SK-N-SH (cell line): ENCODE measurements around the gene SEMA4F.

ENCODE experiments used
- FOXM1 ChIP-seq: IDR thresholded peaks from 2 replicates; pipeline ENCODE4 v1.4.0; 2012; ENCODE audit warnings: low read depth, mild to moderate bottlenecking
- NRF1 ChIP-seq: IDR thresholded peaks from 2 replicates; pipeline ENCODE4 v1.6.1; 2012; ENCODE audit warnings: low read depth, mild to moderate bottlenecking, low read length
- POLR2AphosphoS5 ChIP-seq: IDR thresholded peaks from 2 replicates; pipeline ENCODE4 v1.6.1; 2012; ENCODE audit warnings: low read depth, low read length
- RAD21 ChIP-seq: IDR thresholded peaks from 2 replicates; pipeline ENCODE4 v1.6.1; 2012; ENCODE audit warnings: mild to moderate bottlenecking, low read length
- YY1 ChIP-seq: IDR thresholded peaks from 2 replicates; pipeline ENCODE4 v1.4.0; 2012; ENCODE audit warnings: low read depth, mild to moderate bottlenecking
- TF ChIP-seq, protein P1 (sequence below): IDR thresholded peaks from 2 replicates; pipeline ENCODE4; 2012
- TF ChIP-seq, protein P2 (sequence below): fragments of 200-600 bp; sonication (generic); IDR thresholded peaks from 2 replicates; pipeline ENCODE4 v1.6.1; 2017; ENCODE audit warnings: antibody characterized with exemption, mild to moderate bottlenecking, moderate library complexity

DNA sequence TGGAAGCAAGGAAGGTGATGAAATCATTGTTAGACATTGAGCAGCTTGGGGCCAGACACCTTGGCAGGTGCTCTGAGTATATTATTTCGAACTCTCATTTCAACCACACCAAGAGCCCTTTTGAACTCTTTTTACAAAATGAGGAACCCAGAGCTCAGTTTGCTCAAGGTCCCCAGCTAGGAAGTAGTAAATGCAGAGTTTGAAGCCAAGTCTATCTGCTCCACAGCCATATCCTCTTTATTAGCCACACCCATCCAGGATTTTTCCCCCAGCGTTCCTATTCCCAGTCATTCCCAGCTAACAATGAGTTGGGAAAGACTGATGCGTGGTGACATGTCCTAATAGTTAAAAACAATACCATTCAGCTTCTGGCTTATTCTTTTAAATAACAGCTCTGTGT lies 40.2 kb downstream of the SEMA4F start:
- no peak for TF ChIP-seq YY1
- TF ChIP-seq, protein P1, sequence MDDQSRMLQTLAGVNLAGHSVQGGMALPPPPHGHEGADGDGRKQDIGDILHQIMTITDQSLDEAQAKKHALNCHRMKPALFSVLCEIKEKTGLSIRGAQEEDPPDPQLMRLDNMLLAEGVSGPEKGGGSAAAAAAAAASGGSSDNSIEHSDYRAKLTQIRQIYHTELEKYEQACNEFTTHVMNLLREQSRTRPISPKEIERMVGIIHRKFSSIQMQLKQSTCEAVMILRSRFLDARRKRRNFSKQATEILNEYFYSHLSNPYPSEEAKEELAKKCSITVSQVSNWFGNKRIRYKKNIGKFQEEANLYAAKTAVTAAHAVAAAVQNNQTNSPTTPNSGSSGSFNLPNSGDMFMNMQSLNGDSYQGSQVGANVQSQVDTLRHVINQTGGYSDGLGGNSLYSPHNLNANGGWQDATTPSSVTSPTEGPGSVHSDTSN = no peak
- TF ChIP-seq RAD21 = no peak
- TF ChIP-seq, protein P2, sequence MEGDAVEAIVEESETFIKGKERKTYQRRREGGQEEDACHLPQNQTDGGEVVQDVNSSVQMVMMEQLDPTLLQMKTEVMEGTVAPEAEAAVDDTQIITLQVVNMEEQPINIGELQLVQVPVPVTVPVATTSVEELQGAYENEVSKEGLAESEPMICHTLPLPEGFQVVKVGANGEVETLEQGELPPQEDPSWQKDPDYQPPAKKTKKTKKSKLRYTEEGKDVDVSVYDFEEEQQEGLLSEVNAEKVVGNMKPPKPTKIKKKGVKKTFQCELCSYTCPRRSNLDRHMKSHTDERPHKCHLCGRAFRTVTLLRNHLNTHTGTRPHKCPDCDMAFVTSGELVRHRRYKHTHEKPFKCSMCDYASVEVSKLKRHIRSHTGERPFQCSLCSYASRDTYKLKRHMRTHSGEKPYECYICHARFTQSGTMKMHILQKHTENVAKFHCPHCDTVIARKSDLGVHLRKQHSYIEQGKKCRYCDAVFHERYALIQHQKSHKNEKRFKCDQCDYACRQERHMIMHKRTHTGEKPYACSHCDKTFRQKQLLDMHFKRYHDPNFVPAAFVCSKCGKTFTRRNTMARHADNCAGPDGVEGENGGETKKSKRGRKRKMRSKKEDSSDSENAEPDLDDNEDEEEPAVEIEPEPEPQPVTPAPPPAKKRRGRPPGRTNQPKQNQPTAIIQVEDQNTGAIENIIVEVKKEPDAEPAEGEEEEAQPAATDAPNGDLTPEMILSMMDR = no peak
- no peak for TF ChIP-seq NRF1
- TF ChIP-seq POLR2AphosphoS5 = no peak
- no peak for TF ChIP-seq FOXM1
